GM23338 (cell line): Measurements from ENCODE around the gene THSD4. TPM values are rescaled to one million over a fixed set of nuclear protein-coding genes. Genes with fewer than 3 reads are reported as not detected.
A peak's percentile ranks its signal among the peaks of the same experiment; 100 is the strongest.

ENCODE experiments used
- ATAC-seq: fragments of 200-7000 bp; cut with Tn5 transposase; 3 replicates; pipeline ENCODE4 v1.9.1; 2020
- DNase-seq: peaks from one replicate; pipeline ENCODE4 v3.0.0-alpha.2; 2015; ENCODE audit warnings: low spot score
- H2AFZ ChIP-seq: fragments of 200-600 bp; sonication (generic); 2 replicates; pipeline ENCODE4 v1.8.0; 2016; ENCODE audit warnings: antibody characterized with exemption, mild to moderate bottlenecking, moderate library complexity
- H3F3A ChIP-seq: fragments of 200-600 bp; sonication (generic); replicated peaks from 2 replicates; pipeline ENCODE4 v1.8.0; 2017; ENCODE audit warnings: antibody characterized with exemption, mixed run types, low read depth
- H3K27ac ChIP-seq: fragments of 200-600 bp; sonication (generic); 2 replicates; pipeline ENCODE4 v1.6.1; 2016; ENCODE audit warnings: low read depth
- H3K27me3 ChIP-seq: fragments of 200-600 bp; sonication (generic); 2 replicates; pipeline ENCODE4 v1.8.0; 2016; ENCODE audit warnings: mild to moderate bottlenecking, mixed run types, moderate library complexity; ENCODE audit not compliant: insufficient read depth
- H3K36me3 ChIP-seq: fragments of 200-600 bp; sonication (generic); 2 replicates; pipeline ENCODE4 v1.8.0; 2016; ENCODE audit warnings: mild to moderate bottlenecking; ENCODE audit not compliant: insufficient read depth
- H3K4me1 ChIP-seq: fragments of 200-600 bp; sonication (generic); 2 replicates; pipeline ENCODE4 v1.8.0; 2016; ENCODE audit warnings: mild to moderate bottlenecking, moderate library complexity; ENCODE audit not compliant: insufficient read depth
- H3K4me2 ChIP-seq: fragments of 200-600 bp; sonication (generic); 2 replicates; pipeline ENCODE4 v1.7.1; 2017; ENCODE audit warnings: mixed run types
- H3K4me3 ChIP-seq: fragments of 200-600 bp; sonication (generic); 2 replicates; pipeline ENCODE4 v1.6.1; 2016; ENCODE audit warnings: mixed run types
- H3K79me2 ChIP-seq: fragments of 200-600 bp; sonication (generic); replicated peaks from 2 replicates; pipeline ENCODE4 v1.8.0; 2017; ENCODE audit warnings: mild to moderate bottlenecking; ENCODE audit not compliant: insufficient read depth
- H3K9me2 ChIP-seq: fragments of 200-600 bp; sonication (generic); 2 replicates; pipeline ENCODE4 v1.8.0; 2017; ENCODE audit not compliant: insufficient read depth
- H4K20me1 ChIP-seq: fragments of 200-600 bp; sonication (generic); replicated peaks from 2 replicates; pipeline ENCODE4 v1.8.0; 2017; ENCODE audit warnings: mild to moderate bottlenecking; ENCODE audit not compliant: insufficient read depth
- H3K27ac Mint-ChIP-seq: 2 replicates; pipeline ENCODE4 v1.8.0; 2020; ENCODE audit warnings: inconsistent platforms, mild to moderate bottlenecking, moderate library complexity, mixed read lengths
- H3K27me3 Mint-ChIP-seq: 3 replicates; pipeline ENCODE4 v1.8.0; 2022; ENCODE audit warnings: low read depth, mild to moderate bottlenecking, moderate library complexity, mixed read lengths, inconsistent platforms; ENCODE audit not compliant: insufficient read depth, poor library complexity
- H3K36me3 Mint-ChIP-seq: 3 replicates; pipeline ENCODE4 v1.8.0; 2021; ENCODE audit warnings: low read depth, mild to moderate bottlenecking, inconsistent platforms, moderate library complexity, mixed read lengths
- H3K4me1 Mint-ChIP-seq: 3 replicates; pipeline ENCODE4 v1.8.0; 2020; ENCODE audit warnings: mild to moderate bottlenecking, inconsistent platforms, mixed read lengths
- H3K4me3 Mint-ChIP-seq: 3 replicates; pipeline ENCODE4 v1.8.0; 2021; ENCODE audit warnings: moderate library complexity, mild to moderate bottlenecking, inconsistent platforms, mixed read lengths
- H3K9me3 Mint-ChIP-seq: 3 replicates; pipeline ENCODE4 v1.8.0; 2020; ENCODE audit warnings: moderate library complexity, mild to moderate bottlenecking, inconsistent platforms, mixed read lengths
- CREB1 ChIP-seq: fragments of 250-450 bp; sonication (Bioruptor Pico); IDR thresholded peaks from 2 replicates; pipeline ENCODE4 v1.5.0; 2020; ENCODE audit warnings: low read depth, mild to moderate bottlenecking, moderate library complexity
- EZH2 ChIP-seq: fragments of 200-600 bp; sonication (generic); IDR thresholded peaks from one replicate; pipeline ENCODE4 v1.8.0; 2017; ENCODE audit warnings: antibody characterized with exemption, mild to moderate bottlenecking, low read depth; ENCODE audit not compliant: unreplicated experiment
- EZH2phosphoT487 ChIP-seq: fragments of 200-600 bp; sonication (generic); IDR thresholded peaks from one replicate; pipeline ENCODE4 v1.8.1; 2018; ENCODE audit warnings: antibody characterized with exemption; ENCODE audit not compliant: unreplicated experiment
- JUNB ChIP-seq: IDR thresholded peaks from one replicate; pipeline ENCODE4 v1.6.1; 2016; ENCODE audit warnings: antibody characterized with exemption; ENCODE audit not compliant: unreplicated experiment
- NANOG ChIP-seq: IDR thresholded peaks from 2 replicates; pipeline ENCODE4 v1.6.1; 2016; ENCODE audit warnings: antibody characterized with exemption, borderline replicate concordance
- POLR2AphosphoS5 ChIP-seq: IDR thresholded peaks from 2 replicates; pipeline ENCODE4 v1.6.1; 2016; ENCODE audit warnings: antibody characterized with exemption, low read depth
- STAT1 ChIP-seq: IDR thresholded peaks from one replicate; pipeline ENCODE4 v1.6.1; 2016; ENCODE audit warnings: antibody characterized with exemption; ENCODE audit not compliant: unreplicated experiment
- ZNF114 ChIP-seq: fragments of 250-450 bp; sonication (Bioruptor Pico); IDR thresholded peaks from 2 replicates; pipeline ENCODE4 v1.5.0; 2020; ENCODE audit warnings: mild to moderate bottlenecking, moderate library complexity
- ZNF331 ChIP-seq: fragments of 250-450 bp; sonication (Bioruptor Pico); IDR thresholded peaks from 2 replicates; pipeline ENCODE4 v1.5.0; 2020; ENCODE audit warnings: low read depth, mild to moderate bottlenecking, moderate library complexity
- polyA plus RNA-seq: library from polyadenylated mRNA; unstranded; fragments of >200 nt; fragmentation: Nextera tagmentation; extraction: Ambion mirVana; gene quantifications from 2 replicates; pipeline ENCODE4 v1.2.1, GENCODE V29; 2016
- total RNA-seq: library from RNA; depleted of rRNA; stranded (reverse); fragments of >200 nt; shearing (Covaris generic); gene quantifications from 2 replicates; pipeline ENCODE4 v1.2.3, GENCODE V29; 2014
- TF ChIP-seq, protein P1 (sequence below): fragments of 250-450 bp; sonication (Bioruptor Pico); IDR thresholded peaks from 2 replicates; pipeline ENCODE4 v1.5.0; 2020; ENCODE audit warnings: mild to moderate bottlenecking, moderate library complexity
- TF ChIP-seq, protein P2 (sequence below), 2 experiments: fragments of 200-600 bp in 1 of 2; sonication (generic) in 1 of 2; conservative IDR thresholded peaks; 2 replicates each; pipeline versions ENCODE4 v1.5.1 to v1.6.1; 2016 to 2017; ENCODE audit warnings: antibody characterized with exemption in 2 of 2, low read depth in 2 of 2, mild to moderate bottlenecking in 2 of 2, moderate library complexity in 1 of 2
- TF ChIP-seq, protein P3 (sequence below): IDR thresholded peaks from 2 replicates; pipeline ENCODE4 v1.6.1; 2016; ENCODE audit warnings: antibody characterized with exemption
- TF ChIP-seq, protein P4 (sequence below): IDR thresholded peaks from one replicate; pipeline ENCODE4 v1.6.1; 2018; ENCODE audit warnings: antibody characterized with exemption; ENCODE audit not compliant: unreplicated experiment

THSD4 gene
- total and polyA plus RNA-seq, 2 experiments from 2014 or later: 2.0 to 7.4 TPM

DNA sequence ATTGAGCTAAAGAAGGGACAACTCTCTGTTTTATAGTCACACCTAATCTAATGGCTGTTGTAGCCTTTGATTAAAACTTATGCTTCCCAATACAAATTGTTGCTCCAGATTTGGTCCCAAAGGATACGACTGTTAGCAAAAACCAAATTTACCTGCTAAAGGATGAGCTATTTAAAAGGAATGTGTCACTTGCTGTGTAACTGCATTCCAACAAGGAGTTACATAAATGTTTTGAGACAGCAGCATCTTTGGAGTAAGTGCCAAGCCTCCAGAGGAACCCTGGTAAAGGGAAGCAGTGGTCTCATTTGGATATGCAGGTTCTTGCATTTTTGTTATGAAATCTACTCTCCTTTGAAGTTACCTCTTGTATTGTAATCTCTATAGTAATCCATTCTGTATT is 233.3 kb downstream of the THSD4 start:
- Mint-ChIP-seq H3K27me3 (peaks cover 3% of the 10 kb centered on the region), H3K9me3 (no peaks in the 10 kb centered on the region; the same call in 2 of the 3 replicates), H3K4me1 (peaks cover 20% of the 10 kb centered on the region), H3K4me3 (no peak overlapping the region), H3K36me3 (no peaks in the 10 kb centered on the region), H3K27ac (no peak overlapping the region)
- no peaks in the 10 kb centered on the region for H4K20me1 ChIP-seq
- H3F3A ChIP-seq: no peaks in the 10 kb centered on the region
- ATAC-seq (no peak), DNase-seq (peak; percentile 24)
- H3K36me3 ChIP-seq: no peaks in the 10 kb centered on the region
- H2AFZ ChIP-seq: no peak overlapping the region
- H3K9me2 ChIP-seq: peaks cover 10% of the 10 kb centered on the region; the same call in 1 of the 2 replicates
- H3K4me3 ChIP-seq: no peak overlapping the region
- no peaks in the 10 kb centered on the region for H3K79me2 ChIP-seq
- peaks cover 6% of the 10 kb centered on the region; the same call in 1 of the 2 replicates for H3K4me1 ChIP-seq
- H3K27ac ChIP-seq: no peak overlapping the region
- H3K27me3 ChIP-seq: no peaks in the 10 kb centered on the region
- TF ChIP-seq, protein P1, sequence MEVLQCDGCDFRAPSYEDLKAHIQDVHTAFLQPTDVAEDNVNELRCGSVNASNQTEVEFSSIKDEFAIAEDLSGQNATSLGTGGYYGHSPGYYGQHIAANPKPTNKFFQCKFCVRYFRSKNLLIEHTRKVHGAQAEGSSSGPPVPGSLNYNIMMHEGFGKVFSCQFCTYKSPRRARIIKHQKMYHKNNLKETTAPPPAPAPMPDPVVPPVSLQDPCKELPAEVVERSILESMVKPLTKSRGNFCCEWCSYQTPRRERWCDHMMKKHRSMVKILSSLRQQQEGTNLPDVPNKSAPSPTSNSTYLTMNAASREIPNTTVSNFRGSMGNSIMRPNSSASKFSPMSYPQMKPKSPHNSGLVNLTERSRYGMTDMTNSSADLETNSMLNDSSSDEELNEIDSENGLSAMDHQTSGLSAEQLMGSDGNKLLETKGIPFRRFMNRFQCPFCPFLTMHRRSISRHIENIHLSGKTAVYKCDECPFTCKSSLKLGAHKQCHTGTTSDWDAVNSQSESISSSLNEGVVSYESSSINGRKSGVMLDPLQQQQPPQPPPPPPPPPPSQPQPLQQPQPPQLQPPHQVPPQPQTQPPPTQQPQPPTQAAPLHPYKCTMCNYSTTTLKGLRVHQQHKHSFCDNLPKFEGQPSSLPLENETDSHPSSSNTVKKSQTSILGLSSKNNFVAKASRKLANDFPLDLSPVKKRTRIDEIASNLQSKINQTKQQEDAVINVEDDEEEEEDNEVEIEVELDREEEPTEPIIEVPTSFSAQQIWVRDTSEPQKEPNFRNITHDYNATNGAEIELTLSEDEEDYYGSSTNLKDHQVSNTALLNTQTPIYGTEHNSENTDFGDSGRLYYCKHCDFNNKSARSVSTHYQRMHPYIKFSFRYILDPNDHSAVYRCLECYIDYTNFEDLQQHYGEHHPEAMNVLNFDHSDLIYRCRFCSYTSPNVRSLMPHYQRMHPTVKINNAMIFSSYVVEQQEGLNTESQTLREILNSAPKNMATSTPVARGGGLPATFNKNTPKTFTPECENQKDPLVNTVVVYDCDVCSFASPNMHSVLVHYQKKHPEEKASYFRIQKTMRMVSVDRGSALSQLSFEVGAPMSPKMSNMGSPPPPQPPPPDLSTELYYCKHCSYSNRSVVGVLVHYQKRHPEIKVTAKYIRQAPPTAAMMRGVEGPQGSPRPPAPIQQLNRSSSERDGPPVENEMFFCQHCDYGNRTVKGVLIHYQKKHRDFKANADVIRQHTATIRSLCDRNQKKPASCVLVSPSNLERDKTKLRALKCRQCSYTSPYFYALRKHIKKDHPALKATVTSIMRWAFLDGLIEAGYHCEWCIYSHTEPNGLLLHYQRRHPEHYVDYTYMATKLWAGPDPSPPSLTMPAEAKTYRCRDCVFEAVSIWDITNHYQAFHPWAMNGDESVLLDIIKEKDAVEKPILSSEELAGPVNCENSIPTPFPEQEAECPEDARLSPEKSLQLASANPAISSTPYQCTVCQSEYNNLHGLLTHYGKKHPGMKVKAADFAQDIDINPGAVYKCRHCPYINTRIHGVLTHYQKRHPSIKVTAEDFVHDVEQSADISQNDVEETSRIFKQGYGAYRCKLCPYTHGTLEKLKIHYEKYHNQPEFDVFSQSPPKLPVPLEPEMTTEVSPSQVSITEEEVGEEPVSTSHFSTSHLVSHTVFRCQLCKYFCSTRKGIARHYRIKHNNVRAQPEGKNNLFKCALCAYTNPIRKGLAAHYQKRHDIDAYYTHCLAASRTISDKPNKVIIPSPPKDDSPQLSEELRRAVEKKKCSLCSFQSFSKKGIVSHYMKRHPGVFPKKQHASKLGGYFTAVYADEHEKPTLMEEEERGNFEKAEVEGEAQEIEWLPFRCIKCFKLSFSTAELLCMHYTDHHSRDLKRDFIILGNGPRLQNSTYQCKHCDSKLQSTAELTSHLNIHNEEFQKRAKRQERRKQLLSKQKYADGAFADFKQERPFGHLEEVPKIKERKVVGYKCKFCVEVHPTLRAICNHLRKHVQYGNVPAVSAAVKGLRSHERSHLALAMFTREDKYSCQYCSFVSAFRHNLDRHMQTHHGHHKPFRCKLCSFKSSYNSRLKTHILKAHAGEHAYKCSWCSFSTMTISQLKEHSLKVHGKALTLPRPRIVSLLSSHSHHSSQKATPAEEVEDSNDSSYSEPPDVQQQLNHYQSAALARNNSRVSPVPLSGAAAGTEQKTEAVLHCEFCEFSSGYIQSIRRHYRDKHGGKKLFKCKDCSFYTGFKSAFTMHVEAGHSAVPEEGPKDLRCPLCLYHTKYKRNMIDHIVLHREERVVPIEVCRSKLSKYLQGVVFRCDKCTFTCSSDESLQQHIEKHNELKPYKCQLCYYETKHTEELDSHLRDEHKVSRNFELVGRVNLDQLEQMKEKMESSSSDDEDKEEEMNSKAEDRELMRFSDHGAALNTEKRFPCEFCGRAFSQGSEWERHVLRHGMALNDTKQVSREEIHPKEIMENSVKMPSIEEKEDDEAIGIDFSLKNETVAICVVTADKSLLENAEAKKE (CRISPR knock-in tag): no peak
- TF ChIP-seq POLR2AphosphoS5: no peak
- TF ChIP-seq, protein P2, sequence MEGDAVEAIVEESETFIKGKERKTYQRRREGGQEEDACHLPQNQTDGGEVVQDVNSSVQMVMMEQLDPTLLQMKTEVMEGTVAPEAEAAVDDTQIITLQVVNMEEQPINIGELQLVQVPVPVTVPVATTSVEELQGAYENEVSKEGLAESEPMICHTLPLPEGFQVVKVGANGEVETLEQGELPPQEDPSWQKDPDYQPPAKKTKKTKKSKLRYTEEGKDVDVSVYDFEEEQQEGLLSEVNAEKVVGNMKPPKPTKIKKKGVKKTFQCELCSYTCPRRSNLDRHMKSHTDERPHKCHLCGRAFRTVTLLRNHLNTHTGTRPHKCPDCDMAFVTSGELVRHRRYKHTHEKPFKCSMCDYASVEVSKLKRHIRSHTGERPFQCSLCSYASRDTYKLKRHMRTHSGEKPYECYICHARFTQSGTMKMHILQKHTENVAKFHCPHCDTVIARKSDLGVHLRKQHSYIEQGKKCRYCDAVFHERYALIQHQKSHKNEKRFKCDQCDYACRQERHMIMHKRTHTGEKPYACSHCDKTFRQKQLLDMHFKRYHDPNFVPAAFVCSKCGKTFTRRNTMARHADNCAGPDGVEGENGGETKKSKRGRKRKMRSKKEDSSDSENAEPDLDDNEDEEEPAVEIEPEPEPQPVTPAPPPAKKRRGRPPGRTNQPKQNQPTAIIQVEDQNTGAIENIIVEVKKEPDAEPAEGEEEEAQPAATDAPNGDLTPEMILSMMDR (conservative IDR thresholded peaks at IDR 0.05; ENCODE audit: low read depth in 2 of 2): no peak
- TF ChIP-seq ZNF114 (CRISPR knock-in tag): no peak
- no peak for TF ChIP-seq ZNF331 (CRISPR knock-in tag)
- TF ChIP-seq, protein P3, sequence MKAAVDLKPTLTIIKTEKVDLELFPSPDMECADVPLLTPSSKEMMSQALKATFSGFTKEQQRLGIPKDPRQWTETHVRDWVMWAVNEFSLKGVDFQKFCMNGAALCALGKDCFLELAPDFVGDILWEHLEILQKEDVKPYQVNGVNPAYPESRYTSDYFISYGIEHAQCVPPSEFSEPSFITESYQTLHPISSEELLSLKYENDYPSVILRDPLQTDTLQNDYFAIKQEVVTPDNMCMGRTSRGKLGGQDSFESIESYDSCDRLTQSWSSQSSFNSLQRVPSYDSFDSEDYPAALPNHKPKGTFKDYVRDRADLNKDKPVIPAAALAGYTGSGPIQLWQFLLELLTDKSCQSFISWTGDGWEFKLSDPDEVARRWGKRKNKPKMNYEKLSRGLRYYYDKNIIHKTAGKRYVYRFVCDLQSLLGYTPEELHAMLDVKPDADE: no peak
- TF ChIP-seq STAT1: no peak
- no peak for TF ChIP-seq EZH2phosphoT487
- TF ChIP-seq NANOG: no peak
- TF ChIP-seq EZH2: no peak
- TF ChIP-seq, protein P4, sequence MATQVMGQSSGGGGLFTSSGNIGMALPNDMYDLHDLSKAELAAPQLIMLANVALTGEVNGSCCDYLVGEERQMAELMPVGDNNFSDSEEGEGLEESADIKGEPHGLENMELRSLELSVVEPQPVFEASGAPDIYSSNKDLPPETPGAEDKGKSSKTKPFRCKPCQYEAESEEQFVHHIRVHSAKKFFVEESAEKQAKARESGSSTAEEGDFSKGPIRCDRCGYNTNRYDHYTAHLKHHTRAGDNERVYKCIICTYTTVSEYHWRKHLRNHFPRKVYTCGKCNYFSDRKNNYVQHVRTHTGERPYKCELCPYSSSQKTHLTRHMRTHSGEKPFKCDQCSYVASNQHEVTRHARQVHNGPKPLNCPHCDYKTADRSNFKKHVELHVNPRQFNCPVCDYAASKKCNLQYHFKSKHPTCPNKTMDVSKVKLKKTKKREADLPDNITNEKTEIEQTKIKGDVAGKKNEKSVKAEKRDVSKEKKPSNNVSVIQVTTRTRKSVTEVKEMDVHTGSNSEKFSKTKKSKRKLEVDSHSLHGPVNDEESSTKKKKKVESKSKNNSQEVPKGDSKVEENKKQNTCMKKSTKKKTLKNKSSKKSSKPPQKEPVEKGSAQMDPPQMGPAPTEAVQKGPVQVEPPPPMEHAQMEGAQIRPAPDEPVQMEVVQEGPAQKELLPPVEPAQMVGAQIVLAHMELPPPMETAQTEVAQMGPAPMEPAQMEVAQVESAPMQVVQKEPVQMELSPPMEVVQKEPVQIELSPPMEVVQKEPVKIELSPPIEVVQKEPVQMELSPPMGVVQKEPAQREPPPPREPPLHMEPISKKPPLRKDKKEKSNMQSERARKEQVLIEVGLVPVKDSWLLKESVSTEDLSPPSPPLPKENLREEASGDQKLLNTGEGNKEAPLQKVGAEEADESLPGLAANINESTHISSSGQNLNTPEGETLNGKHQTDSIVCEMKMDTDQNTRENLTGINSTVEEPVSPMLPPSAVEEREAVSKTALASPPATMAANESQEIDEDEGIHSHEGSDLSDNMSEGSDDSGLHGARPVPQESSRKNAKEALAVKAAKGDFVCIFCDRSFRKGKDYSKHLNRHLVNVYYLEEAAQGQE: no peak
- no peak for TF ChIP-seq CREB1
- TF ChIP-seq JUNB: no peak
- 0 out of 2 replicates have a peak overlapping the region, but pooled peaks have one; percentile 8 for H3K4me2 ChIP-seq
